Muscle of arm (tissue), 14 donors: ENCODE results near the gene IL1RAP. TPM values are rescaled to one million over a fixed set of nuclear protein-coding genes. Genes with fewer than 3 reads are reported as not detected.
"Not testable (repeated sequence)": the region's sequence is repeated elsewhere in the genome, so short reads cannot be mapped to it uniquely, and the experiment has no call there.

Experiments used
- DNase-seq: peaks from one replicate; pipeline ENCODE4 v3.0.0-alpha.2; 2013
- long read RNA-seq, 11 donors: transcript quantifications; one replicate each; lab custom pipeline, GENCODE V29; 2026
- polyA plus RNA-seq, 12 donors: library from polyadenylated mRNA; unstranded; fragments of 120-200 nt; gene quantifications; one replicate each; pipeline ENCODE4 v1.2.1, GENCODE V29; 2013; ENCODE audit not compliant: insufficient read length in 12 of 12

Gene IL1RAP
- 10 to 100 TPM in 8 of 12 donors, 1 to 10 TPM in 3, not detected in 1; 8.0 to 20.9 (median 10.3) TPM for polyA plus RNA-seq
- long read RNA-seq, donor 1, full-length matches to known transcripts, result 2 of 2 reads
- long read RNA-seq, donor 1, partial matches to known transcripts, result 0 of 2 reads
- long read RNA-seq, donor 1, other reads (novel, unspliced or antisense), result 0 of 2 reads
- long read RNA-seq, donor 2, full-length matches to known transcripts, result 5 of 5 reads
- long read RNA-seq, donor 2, partial matches to known transcripts, result 0 of 5 reads
- long read RNA-seq, donor 2, other reads (novel, unspliced or antisense), result 0 of 5 reads
- long read RNA-seq, donor 3, result 0 reads
- long read RNA-seq, donor 4, full-length matches to known transcripts, result 2 of 2 reads
- long read RNA-seq, donor 4, partial matches to known transcripts, result 0 of 2 reads
- long read RNA-seq, donor 4, other reads (novel, unspliced or antisense), result 0 of 2 reads
- long read RNA-seq, donor 5, full-length matches to known transcripts, result 2 of 2 reads
- long read RNA-seq, donor 5, partial matches to known transcripts, result 0 of 2 reads
- long read RNA-seq, donor 5, other reads (novel, unspliced or antisense), result 0 of 2 reads
- long read RNA-seq, donor 6, result 0 reads
- long read RNA-seq, donor 7, result 0 reads
- long read RNA-seq, donor 8, result 0 reads
- long read RNA-seq, donor 9, result 0 reads
- long read RNA-seq, donor 10, full-length matches to known transcripts, result 4 of 4 reads
- long read RNA-seq, donor 10, partial matches to known transcripts, result 0 of 4 reads
- long read RNA-seq, donor 10, other reads (novel, unspliced or antisense), result 0 of 4 reads
- long read RNA-seq, donor 11, result 0 reads

DNA sequence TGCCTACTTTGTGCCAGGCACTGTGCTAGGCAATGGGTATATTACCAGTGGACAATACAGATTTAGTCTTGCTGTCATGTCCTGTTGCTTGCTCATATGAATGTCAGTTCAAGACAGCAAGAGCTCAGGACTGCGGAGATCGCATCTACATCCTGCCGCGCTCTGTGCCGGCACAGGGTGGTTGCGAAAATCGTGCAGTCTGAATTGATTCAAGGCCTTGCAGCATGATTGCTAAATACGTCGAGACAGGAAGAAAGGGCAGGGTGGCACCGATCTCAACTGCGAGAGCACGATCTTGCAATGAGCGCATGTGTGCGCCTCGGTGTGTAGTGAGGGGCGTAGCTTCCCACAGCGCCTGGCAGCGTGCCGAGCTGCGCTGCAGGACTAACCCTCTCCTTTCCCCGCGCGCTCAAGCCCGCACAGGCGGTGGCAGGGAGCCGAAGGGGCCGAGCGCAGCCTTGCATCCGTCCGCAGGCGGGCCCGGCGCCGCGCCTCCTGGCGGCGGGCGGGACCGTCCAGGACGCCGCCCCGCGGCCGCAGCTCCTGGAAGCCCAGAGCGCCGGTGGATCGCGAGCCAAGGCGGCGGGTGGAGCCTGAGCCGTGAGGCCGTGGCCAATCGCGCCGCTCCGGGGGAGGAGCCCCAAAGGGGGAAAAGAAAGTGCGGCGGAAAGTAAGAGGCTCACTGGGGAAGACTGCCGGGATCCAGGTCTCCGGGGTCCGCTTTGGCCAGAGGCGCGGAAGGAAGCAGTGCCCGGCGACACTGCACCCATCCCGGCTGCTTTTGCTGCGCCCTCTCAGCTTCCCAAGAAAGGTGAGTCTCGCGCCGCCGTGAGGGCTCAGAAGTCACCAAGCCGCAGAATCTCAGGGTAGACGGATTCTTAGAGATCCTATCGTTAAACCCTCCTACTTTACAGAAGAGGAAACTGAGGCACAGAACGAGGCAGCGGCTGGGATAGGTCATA lies at the start of gene IL1RAP:
Gene IL1RAP, plus strand, starts transcription at position 677 of the 962 bp plus-strand sequence. CDS start 50,205 bp downstream, outside the sequence.
- peak; percentile 92 for DNase-seq

- no peak for DNase-seq
These were observed 46.0 kb upstream of the IL1RAP start for GRCh38 chr3:190467922-190468321.

- not testable (repeated sequence) for DNase-seq
These were observed 40.6 kb upstream of the IL1RAP start for GRCh38 chr3:190473261-190473660.

DNA sequence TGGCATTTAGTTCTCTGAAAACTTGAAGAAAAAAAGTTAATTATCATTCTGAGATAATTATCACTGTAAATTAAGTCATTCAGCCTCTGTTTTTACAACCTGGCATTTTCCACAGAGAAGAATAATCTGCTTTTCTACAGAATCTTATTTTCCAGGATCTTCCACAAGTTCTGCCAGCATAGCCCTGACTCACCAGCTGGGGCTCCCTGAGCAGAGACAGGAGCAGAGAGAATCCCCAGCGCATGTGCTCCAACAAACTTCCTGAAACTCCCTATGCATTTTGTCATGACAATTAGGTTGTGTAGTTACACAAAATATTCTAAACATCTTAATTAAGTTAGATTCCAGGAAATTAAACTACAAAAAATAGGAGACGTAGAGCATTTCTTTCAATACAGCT lies 32.1 kb upstream of the IL1RAP start:
- no peak for DNase-seq

- no peak for DNase-seq
These were observed 27.9 kb upstream of the IL1RAP start for GRCh38 chr3:190485830-190486532.

- no peak for DNase-seq
These were observed 27.4 kb upstream of the IL1RAP start for GRCh38 chr3:190486533-190486864.

DNA sequence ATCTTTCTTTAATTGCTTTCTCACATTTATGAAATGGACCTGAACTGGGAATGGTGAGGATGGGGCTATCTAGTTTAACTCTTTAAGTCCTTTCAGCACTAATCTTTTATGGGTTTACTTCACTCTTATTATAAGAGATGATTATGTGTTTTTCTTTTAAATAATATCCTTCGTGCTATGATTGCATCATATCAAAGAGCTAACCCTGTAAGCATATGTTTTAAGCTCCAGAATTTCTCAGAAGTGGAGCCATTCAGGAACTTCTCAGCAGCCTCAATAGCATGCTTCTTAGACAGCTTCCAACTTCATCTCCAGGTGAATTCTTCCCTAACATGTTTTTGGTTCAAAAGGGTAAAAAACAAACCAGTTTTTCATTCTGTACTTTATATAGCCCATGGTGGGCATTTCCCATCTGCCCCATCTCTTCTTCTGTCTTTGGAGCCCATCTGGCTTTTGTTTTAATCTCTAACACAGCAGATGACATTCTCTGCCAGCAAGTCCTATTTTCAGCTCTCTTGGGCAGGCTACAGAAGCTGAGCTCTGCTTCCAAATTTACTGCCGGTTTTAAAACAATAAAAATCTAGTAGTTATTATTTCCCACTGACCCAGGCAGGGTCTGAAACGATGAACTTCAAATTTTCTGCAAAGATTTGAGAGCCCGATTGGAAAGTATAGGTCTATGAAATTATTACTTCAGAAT lies 26.8 kb upstream of the IL1RAP start:
- no peak for DNase-seq

- no peak for DNase-seq
These were observed 22.3 kb upstream of the IL1RAP start for GRCh38 chr3:190491533-190492054.

GRCh38 chr3:190492129-190492528 lies 21.8 kb upstream of the IL1RAP start:
- no peak for DNase-seq

DNA sequence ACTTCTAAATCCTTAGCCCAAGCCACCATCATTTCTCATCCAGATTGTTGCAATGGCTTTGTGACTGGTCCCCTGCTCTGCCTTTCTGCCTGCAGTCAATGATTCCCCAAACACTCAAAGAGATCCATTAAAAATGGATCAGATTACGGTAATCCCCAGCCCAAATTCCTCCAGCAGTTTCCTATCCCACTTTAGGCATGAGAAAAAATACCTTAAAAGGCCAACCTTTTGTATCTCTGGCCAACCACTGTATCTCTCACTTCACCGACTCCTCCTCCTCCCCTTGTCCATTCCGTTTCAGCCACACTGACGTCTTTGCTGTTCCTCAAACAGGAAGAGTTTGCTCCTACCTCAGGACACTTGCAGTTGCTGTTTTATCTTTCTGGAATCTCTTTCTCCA lies 20.9 kb upstream of the IL1RAP start:
- DNase-seq, result no peak

DNA sequence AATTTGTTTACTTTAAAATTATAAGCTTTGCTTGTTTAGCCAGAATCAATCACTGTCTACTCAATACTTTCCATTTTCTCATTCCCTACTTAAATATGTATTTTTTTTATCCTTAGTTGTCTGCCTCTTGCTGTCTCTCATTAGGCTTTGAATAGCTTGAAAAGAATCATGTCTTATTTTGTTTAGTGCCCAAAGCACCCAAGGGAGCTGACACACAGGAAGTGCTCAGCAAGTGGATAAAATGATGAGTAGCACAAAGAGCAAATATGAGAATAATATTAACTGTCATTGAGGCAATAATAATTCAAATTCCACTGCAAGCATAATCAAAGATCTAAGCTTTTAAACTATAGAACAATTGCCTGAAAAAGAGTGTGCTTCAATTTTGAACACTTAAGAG lies 19.0 kb upstream of the IL1RAP start:
- DNase-seq, result no peak

DNA sequence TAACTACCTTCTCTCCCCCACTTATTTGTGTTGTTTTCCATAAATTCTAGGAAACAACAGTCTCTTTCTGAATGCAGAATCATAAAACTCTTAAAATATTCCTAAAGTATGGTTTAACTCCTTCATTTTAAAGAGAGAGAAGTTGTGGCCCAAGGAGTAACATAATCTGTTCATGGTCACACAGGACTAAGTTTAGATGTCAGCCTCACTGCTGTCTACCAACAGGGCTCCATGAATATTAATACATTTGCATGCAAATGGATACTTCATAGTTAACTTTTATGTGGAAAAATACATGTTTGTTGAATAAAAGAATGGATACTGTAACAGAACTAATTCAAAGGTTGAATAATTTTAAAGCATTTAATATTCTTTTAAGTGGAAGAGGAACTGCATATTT lies 18.5 kb upstream of the IL1RAP start:
- no peak for DNase-seq

GRCh38 chr3:190495796-190496195 lies 18.1 kb upstream of the IL1RAP start:
- no peak for DNase-seq

DNA sequence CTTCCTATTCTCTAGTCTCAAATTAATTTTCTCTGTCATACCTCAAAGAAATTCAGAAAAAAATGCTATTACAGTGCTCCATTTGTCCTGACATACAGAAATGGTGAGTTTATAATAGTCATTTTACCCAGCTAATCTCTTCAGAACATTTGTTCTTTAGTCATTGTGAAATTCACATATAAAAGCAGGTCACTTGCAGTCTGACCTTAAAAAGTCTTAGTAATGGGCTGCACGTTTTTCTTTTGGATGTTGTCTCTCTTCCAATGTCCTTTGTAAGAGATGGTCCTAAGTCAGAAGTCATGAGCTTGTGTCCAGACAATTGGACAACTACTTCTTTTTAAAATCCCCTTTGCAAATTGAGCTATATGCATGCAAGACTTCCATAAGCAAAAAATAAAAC lies 17.0 kb upstream of the IL1RAP start:
- no peak for DNase-seq

GRCh38 chr3:190497811-190498210 lies 16.1 kb upstream of the IL1RAP start:
- no peak for DNase-seq

DNA sequence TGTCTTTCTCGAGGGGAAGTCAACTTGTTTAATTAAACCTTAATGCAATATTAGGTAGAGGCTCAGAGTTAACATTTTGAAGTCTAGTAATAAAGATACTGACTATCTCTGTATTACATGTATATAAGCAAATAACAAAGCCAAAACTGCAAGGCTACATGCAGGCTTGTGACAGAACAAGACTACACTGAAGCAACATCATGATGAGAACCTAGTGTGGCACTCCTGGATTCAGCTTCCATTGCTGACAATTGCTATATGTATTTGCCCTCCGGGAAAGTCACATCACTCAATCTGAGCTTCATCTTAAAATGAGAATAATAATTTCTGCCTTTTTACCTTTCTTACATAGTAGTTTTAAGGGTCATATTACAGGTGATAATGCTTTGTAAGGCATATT lies 15.6 kb upstream of the IL1RAP start:
- DNase-seq, result no peak

GRCh38 chr3:190499122-190499521 lies 14.8 kb upstream of the IL1RAP start:
- DNase-seq, result peak; percentile 41

DNA sequence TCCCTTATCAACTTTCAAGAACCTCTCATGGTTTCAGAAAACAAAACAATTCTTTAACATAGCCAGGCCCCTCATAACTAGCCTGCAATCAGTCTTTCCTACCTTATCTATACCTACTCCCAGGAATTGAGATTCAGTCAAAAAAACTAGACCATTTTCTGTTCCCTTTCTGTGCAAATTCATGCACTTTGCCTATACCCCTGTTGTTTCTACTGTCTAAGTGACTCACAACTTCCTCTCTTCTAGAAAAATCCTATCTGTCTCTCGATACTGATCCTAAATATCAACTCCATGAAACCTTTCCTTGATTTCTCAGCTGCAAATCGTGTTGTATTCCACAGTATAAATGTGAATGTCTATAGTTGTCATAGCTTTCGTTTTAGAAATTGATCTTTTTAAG lies 10.9 kb upstream of the IL1RAP start:
- no peak for DNase-seq

GRCh38 chr3:190504354-190505125 lies 9.3 kb upstream of the IL1RAP start:
- no peak for DNase-seq
